SK-N-MC (cell line): ENCODE measurements around the gene TKTL1.
"Not testable (repeated sequence)": the region's sequence is repeated elsewhere in the genome, so short reads cannot be mapped to it uniquely, and the experiment has no call there.

Experiments
- DNase-seq: peaks from one replicate; pipeline ENCODE4 v3.0.0-alpha.2; 2011; ENCODE audit warnings: low read depth, low spot score
- H3K27ac ChIP-seq: fragments of 200-600 bp; sonication (generic); 2 replicates; pipeline ENCODE4 v1.5.1; 2016; ENCODE audit warnings: mixed run types
- H3K36me3 ChIP-seq: fragments of 200-600 bp; sonication (generic); 2 replicates; pipeline ENCODE4 v1.6.1; 2017; ENCODE audit warnings: antibody characterized with exemption, low read length, mixed read lengths; ENCODE audit not compliant: insufficient read depth
- H3K4me3 ChIP-seq: fragments of 200-600 bp; sonication (generic); 2 replicates; pipeline ENCODE4 v1.5.1; 2016
- H3K9ac ChIP-seq: fragments of 200-600 bp; sonication (generic); 2 replicates; pipeline ENCODE4 v1.8.0; 2017; ENCODE audit warnings: mixed run types, mixed read lengths; ENCODE audit not compliant: insufficient read length
- H3K9me3 ChIP-seq: fragments of 200-600 bp; sonication (generic); 2 replicates; pipeline ENCODE4 v1.6.1; 2017; ENCODE audit warnings: low read depth, mild to moderate bottlenecking, antibody characterized with exemption, low read length, moderate library complexity, mixed read lengths
- EZH2 ChIP-seq: fragments of 200-600 bp; sonication (generic); IDR thresholded peaks from one replicate; pipeline ENCODE4 v1.6.1; 2017; ENCODE audit warnings: antibody characterized with exemption
- FOXP2 ChIP-seq: optimal IDR thresholded peaks from 2 replicates; pipeline ENCODE3; 2011; ENCODE audit warnings: mild to moderate bottlenecking, moderate library complexity; ENCODE audit not compliant: insufficient read depth; ENCODE audit errors: extremely low read length, control extremely low read depth
- POLR2AphosphoS5 ChIP-seq: IDR thresholded peaks from 2 replicates; pipeline ENCODE4 v1.6.1; 2012; ENCODE audit warnings: mild to moderate bottlenecking, low read depth, low read length, borderline replicate concordance

Gene TKTL1

GRCh38 chrX:154295664-154296310 lies at the start of gene TKTL1:
TKTL1 (plus strand) TSS chrX:154295795; CDS start chrX:154295860, 65 bp downstream.
- H3K9me3 ChIP-seq, result no peaks in the 10 kb centered on the region
- H3K4me3 ChIP-seq, result no peak within 1 kb of the TSS
- TF ChIP-seq FOXP2, result no peak
- TF ChIP-seq EZH2, result no peak
- no peak for TF ChIP-seq POLR2AphosphoS5
- no peak within 1 kb of the TSS for H3K27ac ChIP-seq
- no peak within 1 kb of the TSS for H3K9ac ChIP-seq
- H3K36me3 ChIP-seq, result no peaks in the 10 kb centered on the region
- DNase-seq, result no peak

GRCh38 chrX:154247377-154248045 lies 48.1 kb upstream of the TKTL1 start:
- not testable (repeated sequence) for H3K9me3 ChIP-seq, H3K27ac ChIP-seq, DNase-seq, H3K9ac ChIP-seq, H3K36me3 ChIP-seq, H3K4me3 ChIP-seq

GRCh38 chrX:154248076-154248475 lies 47.5 kb upstream of the TKTL1 start:
- not testable (repeated sequence) for H3K9me3 ChIP-seq, H3K4me3 ChIP-seq, H3K36me3 ChIP-seq, H3K9ac ChIP-seq, H3K27ac ChIP-seq, DNase-seq

GRCh38 chrX:154257282-154257681 lies 38.3 kb upstream of the TKTL1 start, which contains the start of gene OPN1MW3:
OPN1MW3 (plus strand) TSS chrX:154257582; CDS start chrX:154257620, 38 bp downstream.
- H3K9ac ChIP-seq, H3K4me3 ChIP-seq, H3K36me3 ChIP-seq, H3K9me3 ChIP-seq, H3K27ac ChIP-seq, DNase-seq: not testable (repeated sequence)

GRCh38 chrX:154258711-154259110 lies 36.9 kb upstream of the TKTL1 start:
- not testable (repeated sequence) for DNase-seq, H3K4me3 ChIP-seq, H3K9me3 ChIP-seq, H3K9ac ChIP-seq, H3K27ac ChIP-seq, H3K36me3 ChIP-seq

- not testable (repeated sequence) for H3K27ac ChIP-seq, H3K9me3 ChIP-seq, DNase-seq, H3K9ac ChIP-seq, H3K4me3 ChIP-seq, H3K36me3 ChIP-seq
These were observed 32.5 kb upstream of the TKTL1 start for GRCh38 chrX:154263072-154263471.

- H3K9ac ChIP-seq, H3K36me3 ChIP-seq, H3K4me3 ChIP-seq, DNase-seq, H3K27ac ChIP-seq, H3K9me3 ChIP-seq: not testable (repeated sequence)
These were observed 26.4 kb upstream of the TKTL1 start for GRCh38 chrX:154269245-154269644.

GRCh38 chrX:154284489-154285338 lies 10.9 kb upstream of the TKTL1 start:
- not testable (repeated sequence) for H3K36me3 ChIP-seq, H3K27ac ChIP-seq, H3K9ac ChIP-seq, H3K4me3 ChIP-seq, DNase-seq, H3K9me3 ChIP-seq

GRCh38 chrX:154286406-154286805 lies 9.2 kb upstream of the TKTL1 start:
- not testable (repeated sequence) for H3K9ac ChIP-seq, DNase-seq, H3K9me3 ChIP-seq, H3K4me3 ChIP-seq, H3K36me3 ChIP-seq, H3K27ac ChIP-seq
